GM12878 (cell line): ENCODE data around the gene SIRT7. TPM values are rescaled to one million over a fixed set of nuclear protein-coding genes. Genes with fewer than 3 reads are reported as not detected.

Experiments used
- ATAC-seq: fragments of 200-7000 bp; cut with Tn5 transposase; 3 replicates; pipeline ENCODE4 v1.9.1; 2020; ENCODE audit warnings: mild to moderate bottlenecking, moderate library complexity
- BruUV-seq: library from RNA; stranded (reverse); fragments of 400-500 nt; replicated peaks from 2 replicates; lab custom pipeline; 2021; lab: Mats Ljungman, UMichigan
- CTCF ChIA-PET: fragments of 300-600 bp; sonication (Branson Sonifier 250); formaldehyde crosslinking; extraction: SDS; loops from one replicate; lab custom pipeline; 2021; ENCODE audit warnings: inconsistent platforms; lab: Yijun Ruan, JAX
- POLR2A ChIA-PET: fragments of 350-600 bp; formaldehyde crosslinking; extraction: SDS; loops from one replicate; lab custom pipeline; 2021; ENCODE audit warnings: inconsistent platforms; lab: Charles Lee
- RAD21 ChIA-PET: fragments of 300-600 bp; sonication (Branson Sonifier 250); formaldehyde crosslinking; loops from one replicate; lab custom pipeline; 2023; ENCODE audit warnings: antibody characterized with exemption; ENCODE audit not compliant: unreplicated experiment; lab: Charles Lee
- SMC1A ChIA-PET: fragments of 300-600 bp; sonication (Branson Sonifier 250); formaldehyde crosslinking; loops from one replicate; lab custom pipeline; 2023; ENCODE audit not compliant: unreplicated experiment, uncharacterized antibody; lab: Charles Lee
- DNase-seq: peaks from one replicate; pipeline ENCODE4 v3.0.0-alpha.2; 2011; ENCODE audit warnings: low read depth, low spot score
- FAIRE-seq: peaks from 3 replicates; lab custom pipeline; 2011; peaks lifted over from hg19 to GRCh38; lab: Jason Lieb, UNC
- H2AFZ ChIP-seq: 2 replicates; pipeline ENCODE4 v1.6.0; 2011; ENCODE audit warnings: low read depth, low read length, control low read depth; ENCODE audit not compliant: control insufficient read depth
- H3K27ac ChIP-seq: 2 replicates; pipeline ENCODE4 v1.5.1; 2011; ENCODE audit warnings: control low read depth; ENCODE audit not compliant: control insufficient read depth, insufficient read depth
- H3K27me3 ChIP-seq, 2 experiments: replicated peaks in 1 of 2; 2 replicates each; pipeline versions ENCODE4 v1.6.0 to v1.6.1; 2011; ENCODE audit warnings: low read length in 1 of 2; ENCODE audit not compliant: control insufficient read depth in 2 of 2, insufficient read depth in 2 of 2
- H3K36me3 ChIP-seq, 2 experiments: 2 replicates each; pipeline ENCODE4 v1.5.1; 2011; ENCODE audit warnings: low read length in 1 of 2; ENCODE audit not compliant: control insufficient read depth in 2 of 2, insufficient read depth in 2 of 2
- H3K4me1 ChIP-seq: 2 replicates; pipeline ENCODE4 v1.6.1; 2011; ENCODE audit warnings: mild to moderate bottlenecking, low read length, moderate library complexity, mixed read lengths; ENCODE audit not compliant: control insufficient read depth, insufficient read depth
- H3K4me2 ChIP-seq: 2 replicates; pipeline ENCODE4 v1.6.0; 2011; ENCODE audit warnings: control low read depth; ENCODE audit not compliant: control insufficient read depth, insufficient read depth
- H3K4me3 ChIP-seq: fragments of 200-600 bp; sonication (generic); 2 replicates; pipeline ENCODE4 v1.5.1; 2016
- H3K79me2 ChIP-seq: 2 replicates; pipeline ENCODE4 v1.6.0; 2011; ENCODE audit warnings: low read length; ENCODE audit not compliant: control insufficient read depth, insufficient read depth
- H3K9ac ChIP-seq: 2 replicates; pipeline ENCODE4 v1.8.0; 2011; ENCODE audit warnings: low read length, control low read depth, mixed read lengths; ENCODE audit not compliant: control insufficient read depth, insufficient read depth
- H3K9me3 ChIP-seq: replicated peaks from 3 replicates; pipeline ENCODE4 v1.5.1; 2011; ENCODE audit warnings: mild to moderate bottlenecking, low read length; ENCODE audit not compliant: control insufficient read depth, insufficient read depth
- H4K20me1 ChIP-seq: 2 replicates; pipeline ENCODE4 v1.6.0; 2011; ENCODE audit not compliant: control insufficient read depth, insufficient read depth
- BCL11A ChIP-seq: IDR thresholded peaks from 2 replicates; pipeline ENCODE4 v1.6.1; 2011; ENCODE audit warnings: low read depth, low read length
- CREB1 ChIP-seq: IDR thresholded peaks from 2 replicates; pipeline ENCODE4 v1.6.1; 2012; ENCODE audit warnings: low read depth, mild to moderate bottlenecking, inconsistent platforms
- CREM ChIP-seq: IDR thresholded peaks from 2 replicates; pipeline ENCODE4 v1.6.1; 2014; ENCODE audit warnings: antibody characterized with exemption, low read depth
- GATAD2B ChIP-seq: fragments of 450-650 bp; conservative IDR thresholded peaks from 2 replicates; pipeline ENCODE4 v1.6.1; 2017; ENCODE audit warnings: low read depth, mild to moderate bottlenecking, moderate library complexity
- HDGF ChIP-seq: fragments of 450-650 bp; IDR thresholded peaks from 2 replicates; pipeline ENCODE4 v1.6.1; 2016; ENCODE audit warnings: antibody characterized with exemption
- MEF2B ChIP-seq: fragments of 450-650 bp; IDR thresholded peaks from 2 replicates; pipeline ENCODE4 v1.6.1; 2018; ENCODE audit warnings: mild to moderate bottlenecking, moderate library complexity; ENCODE audit not compliant: partially characterized antibody, poor library complexity, severe bottlenecking
- POLR2A ChIP-seq: IDR thresholded peaks from 2 replicates; pipeline ENCODE4 v1.6.1; 2011; ENCODE audit warnings: low read depth, mild to moderate bottlenecking, low read length
- whole genome bisulfite sequencing: methylation state at CpG from one replicate; pipeline ENCODE4 v1.1.6; 2016; ENCODE audit warnings: low lambda C conversion rate; ENCODE audit not compliant: insufficient replicate concordance, insufficient coverage; ENCODE audit errors: missing lambda C conversion rate; 5-methylcytosine and 5-hydroxymethylcytosine counted together
- in situ Hi-C: fragments of 300-500 bp; cut with MboI; formaldehyde crosslinking; loops from 9 replicates; pipeline ENCODE4 v1.14.3; 2018; ENCODE audit warnings: mixed read lengths
- intact Hi-C: fragments of 100-400 bp; cut with micrococcal nuclease; formaldehyde crosslinking; loops from one replicate; pipeline ENCODE4 v1.14.2; 2022; ENCODE audit not compliant: unreplicated experiment
- polyA plus RNA-seq, 11 experiments: library from polyadenylated mRNA; depleted of rRNA in 4 of 11; unstranded in 6 of 11; stranded (reverse) in 5 of 11; fragments of >200 nt; fragmentation: Nextera tagmentation in 4 of 11; fragmentation: Illumina TruSeq in 1 of 11; extraction: Ambion mirVana in 4 of 11; extraction: Trizol in 1 of 11; gene quantifications; 1 replicate in 1 of 11; 2 replicates in 10 of 11; pipeline versions ENCODE4 v1.2.1 to v1.2.3, GENCODE V29; 2011 to 2016; ENCODE audit warnings: inconsistent platforms in 2 of 11, missing spikeins in 2 of 11, low read depth in 1 of 11
- total RNA-seq, 4 experiments: library from RNA; depleted of rRNA in 3 of 4; stranded (reverse); fragments of >200 nt in 3 of 4; fragmentation: Illumina TruSeq in 1 of 4; extraction: Trizol in 1 of 4; gene quantifications; 2 replicates each; pipeline versions ENCODE4 v1.2.1 to v1.2.3, GENCODE V29; 2013 to 2021
- TF ChIP-seq, protein P1 (sequence below): IDR thresholded peaks from 2 replicates; pipeline ENCODE4 v1.6.1; 2011; ENCODE audit warnings: borderline replicate concordance, low read depth, mild to moderate bottlenecking, moderate library complexity, low read length; ENCODE audit not compliant: insufficient read depth, poor library complexity, severe bottlenecking
- TF ChIP-seq, protein P2 (sequence below): fragments of 450-650 bp; IDR thresholded peaks from 2 replicates; pipeline ENCODE4 v1.6.1; 2017; ENCODE audit warnings: low read depth, mild to moderate bottlenecking, moderate library complexity
- TF ChIP-seq, protein P3 (sequence below): IDR thresholded peaks from 2 replicates; pipeline ENCODE4 v1.6.1; 2011; ENCODE audit warnings: mild to moderate bottlenecking, low read depth, low read length, moderate library complexity; ENCODE audit not compliant: insufficient replicate concordance

Gene SIRT7
- total and polyA plus RNA-seq, 10 of the 15 experiments (the other 5 are each of a cell fraction or from before 2014, with no cell fraction given) = 1.2 to 56.2 (median 22.7) TPM

DNA sequence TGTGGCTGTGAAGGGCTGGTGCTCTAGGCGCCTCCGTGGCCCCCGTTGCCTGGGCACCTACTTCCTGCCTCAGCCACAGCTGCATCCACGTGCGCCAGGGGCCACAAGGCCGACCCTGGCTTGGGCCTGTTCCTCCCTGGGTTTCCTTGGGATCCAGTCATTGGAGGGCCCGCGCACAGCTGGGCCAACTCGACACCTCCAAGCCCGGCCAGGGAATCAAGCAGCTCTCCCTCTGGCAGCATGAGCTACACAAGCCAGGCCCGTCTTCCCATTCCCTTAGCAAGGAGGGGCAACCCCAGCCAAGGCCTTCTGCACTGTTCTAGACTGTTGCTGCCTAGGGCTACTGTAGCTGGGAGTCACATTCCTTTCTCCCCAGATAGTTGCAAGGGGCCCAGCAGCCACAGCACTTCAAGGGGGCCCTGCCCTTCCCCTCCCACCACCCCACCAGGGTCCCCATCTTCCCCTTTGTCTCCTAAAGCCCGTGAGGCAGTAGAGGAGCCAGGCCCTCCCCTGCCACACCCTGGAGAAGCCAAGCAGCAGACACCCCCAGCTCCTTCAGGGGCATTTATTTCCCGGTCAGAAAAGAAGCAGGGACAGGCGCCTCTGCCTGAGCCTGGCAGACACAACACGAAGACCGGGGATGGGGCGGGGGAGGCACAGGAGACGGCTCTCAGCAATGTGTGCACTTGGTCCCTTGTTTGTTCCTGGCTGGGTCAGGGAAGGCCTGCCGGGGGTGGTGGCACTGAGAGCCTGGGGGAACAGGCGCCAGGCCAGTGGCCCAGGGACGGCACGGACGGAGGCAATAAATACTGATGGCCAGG is 50.6 kb downstream of the SIRT7 start (continued):
- no peak for TF ChIP-seq MEF2B

DNA sequence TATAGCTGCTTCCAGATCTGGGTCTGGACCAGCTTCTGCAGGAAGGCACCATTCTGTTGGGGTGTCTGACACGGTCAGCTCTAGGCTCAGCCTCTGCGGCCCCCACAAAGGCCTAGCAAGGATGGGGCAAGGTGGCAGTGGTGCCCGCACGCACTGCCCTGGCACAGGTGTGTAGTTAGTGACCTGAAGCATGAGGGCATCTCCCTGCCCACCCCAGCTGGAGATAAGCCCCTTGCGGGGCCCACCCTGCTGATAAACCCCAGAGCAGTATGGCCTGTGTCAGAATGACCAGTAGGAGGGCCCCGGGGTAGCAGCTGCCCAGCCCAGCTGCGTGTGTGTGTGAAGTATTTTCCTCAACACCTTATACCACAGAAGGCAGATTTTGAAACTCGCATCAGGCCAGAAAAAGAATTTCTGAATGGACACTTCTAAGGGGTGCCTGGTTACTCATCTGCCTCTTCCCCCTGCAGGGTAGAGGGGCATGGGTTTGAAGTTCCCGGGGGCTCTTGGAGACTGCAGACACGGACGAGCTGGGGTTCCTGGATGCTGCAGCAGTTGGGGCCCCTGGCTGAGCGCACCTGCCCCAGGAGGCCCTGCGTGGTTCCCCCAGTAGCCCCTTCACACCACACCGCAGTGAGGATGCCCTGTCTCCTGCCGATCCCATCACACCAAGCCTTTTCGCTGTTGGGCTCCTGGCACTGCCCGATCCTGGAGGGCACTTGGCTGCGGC is 51.4 kb downstream of the SIRT7 start:
- Histone ChIP-seq H3K27ac (no peak overlapping the region), H4K20me1 (0 out of 2 replicates have a peak, but pooled peaks cover 3% of the 10 kb centered on the region), H3K4me2 (no peak overlapping the region), H3K4me3 (no peak overlapping the region), H3K27me3 (no peaks in the 10 kb centered on the region), H3K36me3 (peaks cover 11 to 24% of the 10 kb centered on the region in 2 experiments; a peak in 3 of 4 replicates), H2AFZ (no peak overlapping the region), H3K9me3 (no peaks in the 10 kb centered on the region), H3K4me1 (peaks cover 13% of the 10 kb centered on the region), H3K79me2 (peaks cover 72% of the 10 kb centered on the region), H3K9ac (peak overlapping the region; percentile 9)
- DNase-seq = no peak
- WGBS = 61% methylated on average over 18 of the region's 18 CpGs
- ChIA-PET RAD21 (interaction anchor here (0.6 kb wide), 1 partner anchor 17 kb away, joined by 3 read pairs; no protein-coding TSS in a partner anchor), POLR2A (interaction anchor here (0.6 to 1.4 kb wide), 3 partner anchors 14 to 102 kb away, joined by 3 to 5 read pairs (median 3); partner anchors contain the start of gene MCRIP1), SMC1A (no interaction called here), CTCF (interaction anchor here (0.9 to 1.0 kb wide), 2 partner anchors 8 to 131 kb away, joined by 3 read pairs; no protein-coding TSS in a partner anchor)
- no peak for FAIRE-seq
- ATAC-seq = peak; percentile 0; the same call in 1 of the 3 replicates
- intact Hi-C loops (no loop called here), in situ Hi-C loops (no loop called here)
- BruUV-seq = no TSS peak
- TF ChIP-seq GATAD2B = 0 out of 2 replicates have a peak, but pooled peaks have one; percentile 27
- 0 out of 2 replicates have a peak, but pooled peaks have one; percentile 12 for TF ChIP-seq CREM
- peak; percentile 78 for TF ChIP-seq POLR2A
- 0 out of 2 replicates have a peak, but pooled peaks have one; percentile 63 for TF ChIP-seq HDGF
- TF ChIP-seq, protein P1, sequence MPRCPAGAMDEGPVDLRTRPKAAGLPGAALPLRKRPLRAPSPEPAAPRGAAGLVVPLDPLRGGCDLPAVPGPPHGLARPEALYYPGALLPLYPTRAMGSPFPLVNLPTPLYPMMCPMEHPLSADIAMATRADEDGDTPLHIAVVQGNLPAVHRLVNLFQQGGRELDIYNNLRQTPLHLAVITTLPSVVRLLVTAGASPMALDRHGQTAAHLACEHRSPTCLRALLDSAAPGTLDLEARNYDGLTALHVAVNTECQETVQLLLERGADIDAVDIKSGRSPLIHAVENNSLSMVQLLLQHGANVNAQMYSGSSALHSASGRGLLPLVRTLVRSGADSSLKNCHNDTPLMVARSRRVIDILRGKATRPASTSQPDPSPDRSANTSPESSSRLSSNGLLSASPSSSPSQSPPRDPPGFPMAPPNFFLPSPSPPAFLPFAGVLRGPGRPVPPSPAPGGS = peak; percentile 59
- TF ChIP-seq, protein P2, sequence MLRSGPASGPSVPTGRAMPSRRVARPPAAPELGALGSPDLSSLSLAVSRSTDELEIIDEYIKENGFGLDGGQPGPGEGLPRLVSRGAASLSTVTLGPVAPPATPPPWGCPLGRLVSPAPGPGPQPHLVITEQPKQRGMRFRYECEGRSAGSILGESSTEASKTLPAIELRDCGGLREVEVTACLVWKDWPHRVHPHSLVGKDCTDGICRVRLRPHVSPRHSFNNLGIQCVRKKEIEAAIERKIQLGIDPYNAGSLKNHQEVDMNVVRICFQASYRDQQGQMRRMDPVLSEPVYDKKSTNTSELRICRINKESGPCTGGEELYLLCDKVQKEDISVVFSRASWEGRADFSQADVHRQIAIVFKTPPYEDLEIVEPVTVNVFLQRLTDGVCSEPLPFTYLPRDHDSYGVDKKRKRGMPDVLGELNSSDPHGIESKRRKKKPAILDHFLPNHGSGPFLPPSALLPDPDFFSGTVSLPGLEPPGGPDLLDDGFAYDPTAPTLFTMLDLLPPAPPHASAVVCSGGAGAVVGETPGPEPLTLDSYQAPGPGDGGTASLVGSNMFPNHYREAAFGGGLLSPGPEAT = 0 out of 2 replicates have a peak, but pooled peaks have one; percentile 18
- TF ChIP-seq CREB1 = 0 out of 2 replicates have a peak, but pooled peaks have one; percentile 19
- TF ChIP-seq, protein P3, sequence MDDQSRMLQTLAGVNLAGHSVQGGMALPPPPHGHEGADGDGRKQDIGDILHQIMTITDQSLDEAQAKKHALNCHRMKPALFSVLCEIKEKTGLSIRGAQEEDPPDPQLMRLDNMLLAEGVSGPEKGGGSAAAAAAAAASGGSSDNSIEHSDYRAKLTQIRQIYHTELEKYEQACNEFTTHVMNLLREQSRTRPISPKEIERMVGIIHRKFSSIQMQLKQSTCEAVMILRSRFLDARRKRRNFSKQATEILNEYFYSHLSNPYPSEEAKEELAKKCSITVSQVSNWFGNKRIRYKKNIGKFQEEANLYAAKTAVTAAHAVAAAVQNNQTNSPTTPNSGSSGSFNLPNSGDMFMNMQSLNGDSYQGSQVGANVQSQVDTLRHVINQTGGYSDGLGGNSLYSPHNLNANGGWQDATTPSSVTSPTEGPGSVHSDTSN = peak; percentile 42
- peak; percentile 28; the same call in 1 of the 2 replicates for TF ChIP-seq BCL11A
